Suppressor macrophage treated with lipopolysaccharide for 1 hour (primary cell): ENCODE data around the gene ATXN10.
"Not testable (repeated sequence)": the region's sequence is repeated elsewhere in the genome, so short reads cannot be mapped to it uniquely, and the experiment has no call there.

ENCODE experiments used
- DNase-seq, 3 donors: peaks; one replicate each; pipeline ENCODE4 v3.0.0-alpha.2; 2020 to 2022

ATXN10 gene

DNA sequence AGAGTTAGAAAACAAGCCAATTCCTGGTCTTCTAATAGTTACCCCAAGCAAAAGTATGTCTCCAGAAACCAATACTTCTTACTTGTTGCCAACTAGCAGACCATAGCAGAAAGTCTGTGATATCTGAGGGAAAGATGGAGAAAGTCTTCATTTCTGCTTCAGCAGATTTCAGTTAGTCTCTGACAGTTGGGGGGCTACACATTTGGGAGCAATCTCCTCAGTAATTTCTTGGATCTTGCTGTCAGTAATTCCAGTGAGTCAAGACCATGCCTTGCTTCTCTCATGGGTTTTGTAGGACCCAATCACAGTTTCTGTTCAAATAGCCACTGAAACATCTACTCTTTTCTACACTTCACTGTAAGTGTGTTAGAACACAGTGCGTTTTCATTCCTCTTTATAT lies 118.8 kb downstream of the ATXN10 start:
- DNase-seq: no peak

DNA sequence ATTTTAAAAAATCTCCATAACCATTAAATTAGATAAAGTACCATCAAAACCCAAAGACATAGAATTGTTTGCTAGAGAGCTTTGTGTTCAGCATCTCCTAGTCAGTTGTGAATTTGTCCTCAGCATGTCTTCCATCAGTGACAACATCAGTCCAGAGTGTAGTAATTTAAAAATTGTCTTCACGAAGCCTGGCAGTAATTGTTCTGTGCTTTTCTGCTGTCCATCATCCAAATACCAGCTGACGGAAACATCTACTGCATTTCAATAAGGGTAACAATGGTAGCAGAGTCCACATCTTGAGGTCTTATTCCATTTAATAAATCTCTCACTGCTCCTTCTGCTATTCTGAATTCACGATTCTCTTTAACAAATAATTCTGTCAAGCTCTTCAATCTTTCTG lies 121.5 kb downstream of the ATXN10 start:
- DNase-seq: no peak

DNA sequence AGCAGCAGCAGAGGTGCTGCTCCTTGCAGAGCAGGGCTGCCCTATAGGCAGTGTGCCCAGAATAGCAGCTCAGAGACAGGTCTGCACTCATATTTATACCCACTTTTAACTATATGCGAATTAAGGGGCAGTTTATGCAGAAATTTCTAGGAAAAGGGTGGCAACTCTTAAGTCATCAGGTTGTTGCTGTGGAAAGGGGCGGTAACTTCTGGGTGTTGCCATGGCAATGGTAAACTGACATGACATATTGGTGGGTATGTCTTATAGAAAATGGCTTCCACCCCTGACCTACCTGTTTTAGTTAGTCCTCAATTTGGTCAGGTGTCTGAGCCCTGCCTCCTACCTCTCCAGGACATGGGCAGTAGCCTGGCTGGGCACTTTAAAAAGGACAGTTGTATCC lies 122.3 kb downstream of the ATXN10 start:
- DNase-seq: no peak

DNA sequence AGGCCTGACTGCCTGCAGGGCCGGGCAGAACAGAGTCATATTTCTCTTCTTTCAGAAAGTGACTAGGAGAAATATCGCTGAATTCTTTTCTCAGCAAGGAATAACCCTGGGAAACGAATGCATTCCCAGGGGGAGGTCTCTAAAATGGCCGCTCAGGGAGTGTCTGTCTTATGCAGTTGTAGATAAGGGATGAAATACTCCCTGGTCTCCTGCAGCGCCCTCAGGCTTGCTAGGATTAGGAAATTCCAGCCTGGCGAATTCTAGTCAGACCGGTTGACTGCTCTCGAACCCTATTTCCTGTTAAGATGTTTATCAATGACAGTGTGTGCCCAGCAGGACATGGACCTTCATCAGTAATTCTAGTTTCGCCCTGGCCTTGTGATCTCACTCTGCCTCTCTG lies 124.4 kb downstream of the ATXN10 start:
- not testable (repeated sequence) for DNase-seq

DNA sequence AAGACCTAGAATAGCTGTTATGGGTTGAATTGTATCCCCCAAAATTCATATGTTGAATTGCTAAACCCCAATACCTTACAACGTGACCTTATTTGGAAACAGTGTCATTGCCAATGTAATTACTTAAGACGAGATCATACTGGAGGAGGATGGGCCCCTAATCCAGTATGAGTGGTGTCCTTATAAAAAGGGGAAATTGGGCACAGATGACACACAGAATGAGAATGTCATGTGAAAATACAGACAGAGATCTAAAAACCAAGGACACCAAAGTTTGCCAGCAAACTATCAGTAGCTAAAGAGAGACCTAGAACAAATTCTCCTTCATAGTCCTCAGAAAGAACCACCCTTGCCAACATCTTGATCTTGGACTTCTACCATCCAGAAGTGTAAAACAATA lies 127.7 kb downstream of the ATXN10 start:
- peak; percentile 18 to 35 (median 31) for DNase-seq

DNA sequence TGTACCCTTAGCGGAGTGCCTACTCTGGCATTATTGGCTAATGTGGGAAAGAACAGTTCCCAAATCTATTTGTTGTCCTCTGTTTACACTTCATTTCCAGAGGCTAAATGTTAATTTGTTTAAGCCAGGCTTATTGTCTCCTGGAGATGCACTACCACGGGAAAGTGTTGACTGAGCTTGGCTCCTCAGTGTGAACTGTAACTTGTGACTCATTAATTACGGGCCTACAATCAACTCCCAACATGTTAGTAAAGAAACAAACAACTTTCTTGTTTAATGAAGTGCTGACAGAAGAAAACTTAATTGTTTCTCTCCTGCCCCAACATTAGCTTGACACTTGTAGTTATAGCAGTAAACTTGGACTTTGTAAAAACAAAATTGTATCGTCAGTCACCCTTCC lies 130.4 kb downstream of the ATXN10 start:
- DNase-seq: no peak

DNA sequence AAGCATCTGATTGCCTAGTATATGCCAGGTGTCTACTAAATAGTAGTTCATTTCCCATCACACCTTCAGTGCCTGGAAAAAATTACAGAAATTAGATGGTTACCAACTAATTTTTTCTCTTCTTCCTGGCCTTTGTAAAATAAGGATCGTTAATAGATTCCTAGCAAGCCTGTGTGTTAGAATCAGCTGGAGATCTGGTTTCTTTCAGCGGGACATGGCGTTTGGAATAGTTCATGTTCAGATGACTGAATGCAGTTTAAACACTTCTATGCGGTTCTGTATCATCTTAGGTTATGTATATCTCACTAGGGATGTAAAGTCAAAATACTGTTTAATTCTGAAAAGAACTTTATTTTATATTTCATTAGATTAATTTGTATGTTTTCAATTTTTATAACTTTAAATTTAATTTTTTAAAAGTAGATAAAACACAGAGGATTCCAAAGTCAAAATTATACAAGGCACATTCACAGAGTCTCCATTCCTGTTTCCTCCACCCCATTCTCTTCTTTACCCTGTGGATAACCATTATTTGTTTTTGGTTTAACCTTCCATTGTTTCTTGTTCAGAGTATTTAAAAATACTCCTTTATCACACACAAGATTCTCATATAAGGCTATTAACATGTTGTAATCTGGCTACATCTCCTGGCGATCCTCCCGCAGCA lies 132.8 kb downstream of the ATXN10 start:
- no peak for DNase-seq

DNA sequence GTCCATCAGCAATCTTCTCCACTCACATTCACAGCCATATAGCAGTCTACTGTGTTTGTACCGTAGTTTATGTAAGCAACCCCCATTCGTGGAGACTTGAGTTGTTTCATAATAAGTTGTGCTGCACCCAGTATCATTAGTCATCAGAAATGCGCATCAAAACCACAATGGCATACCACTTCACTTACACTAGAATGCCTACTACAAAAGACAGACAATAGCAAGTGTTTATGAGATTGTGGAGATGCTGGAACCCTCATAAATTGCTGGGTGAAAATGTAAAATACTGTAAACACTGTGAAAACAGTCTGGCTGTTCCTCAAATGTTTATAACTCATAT lies 133.3 kb downstream of the ATXN10 start:
- DNase-seq: peak in 1 of 3 donors; percentile 7

DNA sequence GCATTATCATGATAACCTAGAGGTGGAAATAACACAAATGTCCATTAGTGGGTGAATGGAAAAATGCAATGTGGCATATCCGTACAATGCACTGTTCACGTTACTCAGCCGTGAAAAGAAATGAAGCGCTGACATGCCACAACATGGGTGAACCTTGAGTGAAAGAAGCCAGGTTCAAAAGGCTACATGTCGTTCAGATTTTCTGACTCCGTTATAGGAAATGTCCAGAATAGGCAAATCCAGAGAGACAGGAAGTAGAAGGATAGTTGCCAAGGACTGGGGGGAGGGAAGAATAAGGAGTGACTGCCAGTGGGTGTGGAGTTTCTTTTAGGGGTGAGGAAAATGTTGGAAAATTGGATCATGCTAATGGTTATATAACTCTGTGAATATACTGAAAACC lies 133.8 kb downstream of the ATXN10 start:
- DNase-seq: no peak

DNA sequence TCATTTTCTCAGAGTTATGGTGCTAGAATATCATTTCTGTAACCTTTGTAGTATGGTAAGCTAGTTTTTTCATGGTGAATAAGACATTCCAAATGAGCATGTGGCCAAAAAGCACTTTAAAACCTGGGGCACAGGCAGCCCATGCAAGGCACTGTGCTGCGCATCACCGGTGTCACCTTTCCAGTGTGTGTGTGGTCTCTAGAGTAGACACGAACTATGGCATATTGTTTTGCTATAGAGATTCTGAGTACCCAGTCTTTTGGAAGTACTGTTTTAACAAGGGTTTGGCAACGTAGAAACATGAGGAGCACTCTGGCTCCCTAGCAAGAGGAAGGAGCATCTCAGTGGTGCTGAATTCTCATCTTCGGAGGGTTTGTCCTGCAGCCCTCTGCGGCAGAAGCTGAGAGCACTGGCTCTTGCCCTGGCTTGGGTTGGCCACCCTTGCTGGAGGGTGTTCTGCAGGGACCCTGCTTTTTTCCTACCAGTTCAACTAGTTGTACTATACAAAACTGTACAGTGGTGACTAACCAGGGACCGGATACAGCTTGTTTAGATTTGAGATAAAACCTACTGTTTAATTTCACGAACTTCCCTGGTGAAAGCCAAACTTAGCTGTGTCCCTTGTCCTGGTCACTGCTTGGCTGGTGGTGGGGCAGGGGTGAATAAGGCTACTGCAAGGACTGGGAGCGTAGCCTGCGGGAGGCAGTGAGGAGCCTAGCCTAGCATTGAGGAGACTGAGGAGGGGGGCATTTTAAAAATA lies 135.7 kb downstream of the ATXN10 start:
- no peak for DNase-seq

DNA sequence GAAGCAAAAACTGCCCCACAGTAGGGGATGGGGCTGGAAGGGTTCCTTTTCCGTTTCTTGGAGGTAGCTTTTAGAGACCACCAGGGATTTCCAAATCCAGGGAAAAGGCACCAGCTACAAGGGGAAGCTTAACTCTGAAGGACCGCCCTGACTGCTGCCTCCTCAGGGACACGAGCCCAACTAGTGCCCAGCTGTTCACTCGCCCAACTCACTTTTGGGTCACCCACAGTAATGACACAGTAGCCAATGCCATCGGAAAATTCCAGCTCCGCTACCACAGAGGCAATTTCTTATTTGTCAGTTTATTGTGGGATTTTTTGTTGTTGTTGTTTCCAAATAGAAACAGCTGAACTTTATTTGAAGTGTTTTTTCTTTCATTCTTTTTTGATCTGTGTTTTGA lies 141.3 kb downstream of the ATXN10 start:
- no peak for DNase-seq

DNA sequence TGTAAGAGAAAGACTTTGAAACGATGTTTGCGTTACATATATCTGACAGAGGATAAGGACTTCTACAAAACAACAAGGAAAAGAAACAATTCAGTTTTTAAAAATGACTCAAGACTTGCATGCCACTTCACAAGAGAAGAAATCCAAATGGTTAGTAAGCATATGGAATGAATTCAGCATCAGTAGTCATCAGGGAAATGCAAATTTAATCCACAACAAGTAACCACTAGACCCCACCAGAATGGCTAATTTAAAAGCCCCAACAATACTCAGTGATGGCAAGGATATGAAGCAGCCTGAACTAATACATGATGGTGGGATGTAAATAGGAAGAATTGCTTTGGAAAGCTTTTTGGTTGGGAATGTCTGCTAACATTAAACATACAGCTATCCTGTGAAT lies 142.6 kb downstream of the ATXN10 start:
- no peak for DNase-seq

DNA sequence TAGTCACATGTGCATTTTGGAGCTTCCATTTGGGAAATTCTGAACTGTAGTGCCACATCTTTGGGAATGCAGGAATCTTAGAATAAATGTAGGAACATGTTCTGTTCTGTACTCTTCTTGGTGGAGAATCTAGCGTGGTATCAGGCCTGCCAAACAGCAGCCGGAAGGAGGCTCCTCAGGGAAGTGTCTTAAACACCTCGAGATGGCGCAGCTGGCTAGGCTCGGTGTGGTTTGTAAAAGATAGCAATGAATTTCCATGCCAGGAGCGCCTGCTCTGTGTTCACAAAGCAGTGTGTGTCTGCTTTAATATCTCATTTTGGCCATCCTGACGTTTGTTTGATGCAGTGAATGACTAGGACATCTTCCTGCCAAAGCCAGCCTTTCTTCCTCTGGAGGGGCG lies 145.1 kb downstream of the ATXN10 start:
- no peak for DNase-seq

DNA sequence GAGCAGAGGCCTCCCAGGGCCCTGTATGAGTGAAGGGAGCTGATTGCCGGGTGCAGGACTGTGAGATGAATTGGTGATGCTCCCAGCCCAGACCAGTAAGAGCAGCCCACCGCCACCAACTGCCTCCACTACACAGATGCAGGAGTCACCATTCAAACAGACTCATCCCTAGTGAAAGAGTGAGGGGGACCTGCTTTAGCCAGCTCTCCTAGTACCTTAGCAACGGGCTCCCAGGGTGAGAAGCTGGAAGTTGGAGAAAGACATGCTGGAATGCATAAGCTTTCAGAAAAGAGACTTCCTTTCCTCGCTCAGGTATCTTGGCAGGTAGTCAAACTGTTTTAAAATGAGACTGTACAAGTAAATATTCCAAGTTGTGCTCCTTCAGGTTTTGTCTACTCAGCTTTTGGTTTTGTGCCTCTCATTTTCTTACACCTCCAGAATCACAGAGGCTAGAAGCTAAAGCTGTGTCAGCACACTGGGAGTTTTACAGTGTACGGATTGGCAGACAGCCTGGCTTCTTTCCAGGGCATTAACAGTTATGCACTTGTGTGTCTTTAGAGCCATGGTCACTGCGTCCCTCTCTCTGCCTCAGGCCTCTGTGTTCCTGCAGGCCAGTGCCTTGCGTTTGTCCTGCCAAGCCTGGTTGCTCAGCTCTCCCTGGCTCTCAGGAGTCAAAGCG lies 146.2 kb downstream of the ATXN10 start:
- DNase-seq: no peak

DNA sequence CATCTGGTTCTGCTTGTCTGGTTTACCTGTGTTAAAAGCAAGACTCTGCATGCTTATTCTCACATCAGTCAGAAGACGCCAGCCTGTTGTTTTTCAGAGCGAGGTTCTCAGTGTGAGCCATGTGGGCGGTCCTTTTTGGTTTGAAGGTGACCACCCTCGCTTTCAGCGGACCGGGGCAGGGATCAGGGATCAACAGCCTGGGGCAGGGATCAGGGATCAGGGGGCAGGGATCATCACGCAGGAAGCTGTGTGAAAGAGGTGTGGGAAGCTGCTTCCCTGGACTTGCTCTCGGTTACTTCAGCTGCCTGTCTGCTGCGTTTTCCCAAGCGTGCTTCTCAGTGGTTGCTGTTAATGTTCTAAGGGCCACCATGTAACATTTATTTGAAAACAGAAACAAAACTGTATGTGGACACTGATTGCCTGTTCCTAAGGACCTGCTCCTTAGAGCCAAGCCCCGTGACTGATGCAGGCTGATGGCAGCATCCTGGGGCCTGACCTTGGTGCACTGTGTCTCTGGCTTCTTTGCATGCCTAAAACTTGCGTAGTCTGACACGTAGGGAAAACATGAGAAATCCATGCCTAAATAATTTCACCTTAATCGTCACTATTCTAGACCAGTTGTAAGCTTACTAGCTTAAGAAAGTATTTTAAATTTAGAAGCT lies 146.9 kb downstream of the ATXN10 start:
- DNase-seq: no peak

DNA sequence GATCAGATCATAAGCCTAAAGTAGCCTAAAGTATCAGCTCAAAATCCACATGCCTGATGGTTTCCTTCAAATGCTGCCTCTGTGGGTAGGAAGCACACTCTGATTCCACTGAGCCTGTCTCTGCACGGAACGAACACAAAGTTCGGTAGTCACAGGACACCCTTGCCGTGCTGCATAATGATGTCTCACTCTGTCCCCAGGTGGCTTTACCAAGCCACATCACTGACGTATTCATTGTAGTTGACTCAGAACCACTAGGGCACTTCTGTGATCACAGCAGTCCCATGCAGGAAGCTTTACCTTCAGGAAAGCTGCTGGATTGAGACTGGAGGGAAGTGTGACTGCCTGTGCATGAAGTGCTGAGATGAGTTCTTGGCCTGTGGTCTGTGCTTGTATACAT lies 147.7 kb downstream of the ATXN10 start:
- DNase-seq: no peak

DNA sequence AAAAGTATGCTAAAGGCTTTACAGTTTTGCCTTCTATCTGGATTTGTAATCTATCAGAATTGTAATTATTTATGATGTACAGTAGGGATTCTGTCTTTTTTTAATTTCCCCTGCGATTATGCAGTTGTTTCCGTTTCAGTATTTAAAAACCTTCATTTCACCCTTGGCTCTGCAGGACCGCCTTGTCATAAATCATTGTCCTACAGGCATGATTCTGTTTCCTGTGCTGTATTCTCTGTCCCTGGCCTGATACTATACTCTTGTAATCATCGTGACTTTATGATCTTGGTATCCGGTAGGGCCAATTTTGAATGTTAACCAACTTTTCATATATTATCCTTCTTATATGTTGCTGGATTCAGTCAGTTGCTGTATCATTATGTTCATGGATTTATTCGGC lies 151.7 kb downstream of the ATXN10 start:
- DNase-seq: no peak

DNA sequence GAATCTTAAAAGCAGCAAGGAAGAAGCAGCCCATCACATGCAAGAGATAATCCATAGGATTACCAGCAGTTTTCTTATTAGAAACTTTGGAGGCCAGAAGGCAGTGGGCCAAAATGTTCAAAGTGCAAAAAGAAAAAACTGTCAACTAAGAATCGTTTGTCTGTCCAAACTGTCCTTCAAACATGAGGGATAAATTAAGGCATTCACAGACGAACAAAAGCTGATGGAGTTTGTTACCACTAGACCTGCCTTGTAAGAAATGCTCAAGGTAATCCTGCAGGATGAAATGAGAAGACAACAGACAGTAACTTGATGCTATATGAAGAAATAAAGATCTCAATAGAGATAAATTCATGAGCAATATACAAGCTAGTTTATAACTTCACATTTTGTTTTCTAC lies 154.9 kb downstream of the ATXN10 start:
- DNase-seq: no peak

DNA sequence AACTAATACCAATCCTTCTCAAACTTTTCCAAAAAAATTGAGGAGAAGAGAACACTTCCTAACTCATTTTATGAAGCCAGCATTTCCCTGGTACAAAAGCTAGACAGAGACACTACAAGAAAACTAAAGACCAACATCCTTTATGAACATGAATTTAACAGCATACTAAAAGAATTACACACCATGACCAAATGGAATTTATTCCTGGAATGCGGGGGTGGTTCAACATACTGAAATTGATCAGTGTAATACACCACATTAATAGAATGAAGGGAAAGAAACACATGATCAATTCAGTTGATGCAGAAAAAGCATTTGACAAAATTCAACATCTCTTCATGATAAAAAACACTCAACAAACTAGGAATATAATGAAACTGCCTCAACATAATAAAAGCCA lies 157.2 kb downstream of the ATXN10 start:
- no peak for DNase-seq

DNA sequence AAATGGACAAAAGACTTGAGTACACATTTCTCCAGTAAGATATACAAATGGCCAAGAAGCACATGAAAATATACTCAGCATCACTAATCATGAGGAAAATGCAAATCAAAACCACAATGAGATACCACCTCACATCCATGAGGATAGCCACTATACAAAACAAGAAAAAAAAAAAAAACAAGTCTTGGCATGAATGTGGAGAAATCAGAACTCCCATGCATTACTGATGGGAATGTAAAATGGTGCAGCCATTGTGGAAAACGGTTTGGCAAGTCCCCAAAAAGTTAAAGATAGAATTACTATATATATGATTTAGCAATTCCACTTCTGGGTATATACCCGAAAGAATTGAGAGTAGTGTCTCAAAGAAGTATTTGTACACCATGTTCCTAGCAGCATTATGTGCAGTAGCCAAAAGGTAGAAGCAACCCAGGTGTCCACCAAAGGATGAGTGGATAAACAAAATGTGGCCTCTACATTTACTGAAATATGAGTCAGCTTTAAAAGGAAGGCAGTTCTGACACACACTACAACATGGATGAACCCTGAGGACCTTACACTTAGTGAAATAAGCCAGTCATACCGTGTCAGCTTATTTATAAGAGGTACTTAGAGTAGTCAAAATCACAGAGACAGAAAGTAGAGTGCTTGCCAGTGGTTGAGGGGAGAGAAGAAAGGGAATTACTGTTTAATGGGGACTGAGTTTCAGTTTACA lies 159.1 kb downstream of the ATXN10 start:
- DNase-seq: no peak

DNA sequence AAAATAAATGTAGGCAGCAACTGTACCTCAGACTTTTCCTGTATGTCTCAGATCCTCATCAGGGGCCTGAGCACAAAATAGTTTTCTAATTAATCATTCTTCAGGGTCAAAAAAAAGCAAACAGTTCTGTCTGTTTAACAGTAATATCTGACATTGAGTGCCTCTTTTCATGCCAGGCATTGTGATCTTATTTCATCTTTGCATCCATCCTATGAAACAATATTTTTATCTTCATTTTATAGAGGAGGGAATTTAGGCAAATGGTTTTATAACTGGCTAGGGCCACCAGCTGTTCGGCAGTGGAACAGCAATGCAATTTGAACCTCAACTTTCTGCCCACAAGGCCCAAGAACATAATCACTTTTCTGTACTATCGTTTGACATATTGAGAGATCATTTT lies 159.8 kb downstream of the ATXN10 start:
- DNase-seq: no peak

DNA sequence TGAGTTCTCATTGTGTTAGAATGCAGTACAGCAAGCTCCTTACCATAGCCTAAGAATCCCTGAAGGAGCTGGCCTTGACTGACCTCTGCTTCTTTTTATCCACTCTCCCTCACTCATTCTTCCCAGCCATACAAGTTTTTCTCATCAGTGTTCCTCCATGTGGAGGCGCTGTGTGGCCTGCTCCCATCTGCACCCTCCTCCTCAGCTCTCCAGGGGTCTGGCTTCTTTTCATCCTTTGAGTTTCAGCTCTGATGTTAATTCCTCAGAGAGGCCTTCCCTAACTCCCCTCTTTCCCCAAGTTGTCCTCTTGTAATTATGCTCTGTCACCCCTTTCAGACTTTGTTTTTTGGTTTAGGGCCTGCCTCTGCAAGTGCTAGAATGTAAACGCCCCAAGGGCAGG lies 160.5 kb downstream of the ATXN10 start:
- DNase-seq: no peak

DNA sequence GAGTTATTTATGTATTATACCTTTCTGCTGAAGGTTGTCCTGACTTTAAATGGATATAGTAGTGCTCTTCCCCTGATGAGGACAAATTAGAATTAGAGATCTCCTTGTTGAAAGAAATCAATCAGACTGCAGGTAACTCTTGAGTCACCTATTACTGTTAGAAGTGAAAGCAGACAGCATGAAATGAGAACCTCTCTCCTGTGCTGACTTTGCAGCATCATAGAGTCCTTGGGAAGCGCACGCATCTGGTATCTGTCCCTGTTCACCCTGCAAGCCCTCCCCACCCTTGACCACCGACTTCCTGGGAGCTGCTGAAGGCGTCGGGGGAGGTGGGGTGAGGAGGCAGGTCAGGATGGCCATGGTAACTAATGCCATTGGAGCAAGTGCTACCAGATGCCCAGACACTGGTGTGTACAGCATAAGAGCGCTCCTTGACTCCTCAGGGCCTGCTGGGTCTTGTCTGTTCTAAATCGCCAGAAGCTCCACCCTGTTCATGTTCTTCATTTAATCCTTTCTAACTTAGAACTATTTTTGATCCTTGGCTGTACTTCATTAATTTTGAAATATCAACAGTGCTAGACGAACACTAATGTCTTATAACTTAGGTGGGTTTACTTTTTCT lies 161.4 kb downstream of the ATXN10 start:
- DNase-seq: no peak
